ENCODE data around the gene TACSTD2.
A peak's percentile ranks its signal among the peaks of the same experiment; 100 is the strongest.

TACSTD2 gene

GRCh38 chr1:58546520-58547308 is 30.3 kb downstream of the TACSTD2 start, which contains the start of gene OMA1:
TSS of gene OMA1 (minus strand) at chr1:58546726. CDS start at chr1:58539294, 7,432 bp downstream.
- no peaks in the 10 kb centered on the region for H3K36me3 ChIP-seq (ENCODE audit: low read depth)
- ATAC-seq (ENCODE audit: low read depth) (peak; percentile 93), DNase-seq (ENCODE audit: low spot score) (peak; percentile 93)
- peak within 1 kb of the TSS; percentile 82 for H3K27ac ChIP-seq (ENCODE audit: poor library complexity, severe bottlenecking)
- H3K27me3 ChIP-seq (ENCODE audit: insufficient read depth, poor library complexity, severe bottlenecking), result no peaks in the 10 kb centered on the region
- peak; percentile 97 for TF ChIP-seq CTCF (IDR thresholded peaks at IDR 0.05; ENCODE audit: poor library complexity, severe bottlenecking)
- H3K4me1 ChIP-seq (ENCODE audit: insufficient read depth, poor library complexity, severe bottlenecking), result peaks cover 11% of the 10 kb centered on the region
- peaks cover 1% of the 10 kb centered on the region for H3K9me3 ChIP-seq (ENCODE audit: severe bottlenecking)
- peak within 1 kb of the TSS; percentile 53 for H3K4me3 ChIP-seq (ENCODE audit: severe bottlenecking)

GRCh38 chr1:58545591-58546519 is 31.2 kb downstream of the TACSTD2 start:
- Histone ChIP-seq H3K4me3 (ENCODE audit: severe bottlenecking) (peak overlapping the region; percentile 53), H3K36me3 (ENCODE audit: low read depth) (no peaks in the 10 kb centered on the region), H3K27ac (ENCODE audit: poor library complexity, severe bottlenecking) (peak overlapping the region; percentile 82), H3K9me3 (ENCODE audit: severe bottlenecking) (peaks cover 1% of the 10 kb centered on the region), H3K27me3 (ENCODE audit: insufficient read depth, poor library complexity, severe bottlenecking) (no peaks in the 10 kb centered on the region), H3K4me1 (ENCODE audit: insufficient read depth, poor library complexity, severe bottlenecking) (peaks cover 11% of the 10 kb centered on the region)
- DNase-seq (ENCODE audit: low spot score) (peak; percentile 75), ATAC-seq (ENCODE audit: low read depth) (peak; percentile 71)
- no peak for TF ChIP-seq CTCF (IDR thresholded peaks at IDR 0.05; ENCODE audit: poor library complexity, severe bottlenecking)

- TF ChIP-seq CTCF (IDR thresholded peaks at IDR 0.05; ENCODE audit: poor library complexity, severe bottlenecking), result no peak
- Histone ChIP-seq H3K27ac (ENCODE audit: poor library complexity, severe bottlenecking) (no peak overlapping the region), H3K27me3 (ENCODE audit: insufficient read depth, poor library complexity, severe bottlenecking) (no peaks in the 10 kb centered on the region), H3K9me3 (ENCODE audit: severe bottlenecking) (peaks cover 1% of the 10 kb centered on the region), H3K36me3 (ENCODE audit: low read depth) (no peaks in the 10 kb centered on the region), H3K4me1 (ENCODE audit: insufficient read depth, poor library complexity, severe bottlenecking) (peaks cover 11% of the 10 kb centered on the region), H3K4me3 (ENCODE audit: severe bottlenecking) (no peak overlapping the region)
- ATAC-seq (ENCODE audit: low read depth), result no peak
- no peak for DNase-seq (ENCODE audit: low spot score)
These were observed 33.8 kb downstream of the TACSTD2 start for GRCh38 chr1:58543260-58543659.

GRCh38 chr1:58539553-58539952 is 37.5 kb downstream of the TACSTD2 start:
- DNase-seq (ENCODE audit: low spot score) (no peak), ATAC-seq (ENCODE audit: low read depth) (no peak)
- H3K9me3 ChIP-seq (ENCODE audit: severe bottlenecking), result no peaks in the 10 kb centered on the region
- H3K27ac ChIP-seq (ENCODE audit: poor library complexity, severe bottlenecking), result no peak overlapping the region
- H3K27me3 ChIP-seq (ENCODE audit: insufficient read depth, poor library complexity, severe bottlenecking), result no peaks in the 10 kb centered on the region
- no peak for TF ChIP-seq CTCF (IDR thresholded peaks at IDR 0.05; ENCODE audit: poor library complexity, severe bottlenecking)
- H3K36me3 ChIP-seq (ENCODE audit: low read depth), result no peaks in the 10 kb centered on the region
- H3K4me1 ChIP-seq (ENCODE audit: insufficient read depth, poor library complexity, severe bottlenecking), result no peaks in the 10 kb centered on the region
- no peak overlapping the region for H3K4me3 ChIP-seq (ENCODE audit: severe bottlenecking)
